GM23248 (cell line): Measurements from ENCODE around the gene NEK10.

Experiments used
- EZH2 ChIP-seq: fragments of 200-600 bp; sonication (generic); IDR thresholded peaks from 2 replicates; pipeline ENCODE4 v1.6.1; 2018; ENCODE audit warnings: antibody characterized with exemption, mild to moderate bottlenecking; ENCODE audit not compliant: insufficient read depth, poor library complexity, severe bottlenecking
- EZH2phosphoT487 ChIP-seq: fragments of 200-600 bp; sonication (generic); IDR thresholded peaks from 2 replicates; pipeline ENCODE4 v1.6.1; 2018; ENCODE audit warnings: antibody characterized with exemption, moderate library complexity, mild to moderate bottlenecking, low read depth; ENCODE audit not compliant: insufficient read depth

DNA sequence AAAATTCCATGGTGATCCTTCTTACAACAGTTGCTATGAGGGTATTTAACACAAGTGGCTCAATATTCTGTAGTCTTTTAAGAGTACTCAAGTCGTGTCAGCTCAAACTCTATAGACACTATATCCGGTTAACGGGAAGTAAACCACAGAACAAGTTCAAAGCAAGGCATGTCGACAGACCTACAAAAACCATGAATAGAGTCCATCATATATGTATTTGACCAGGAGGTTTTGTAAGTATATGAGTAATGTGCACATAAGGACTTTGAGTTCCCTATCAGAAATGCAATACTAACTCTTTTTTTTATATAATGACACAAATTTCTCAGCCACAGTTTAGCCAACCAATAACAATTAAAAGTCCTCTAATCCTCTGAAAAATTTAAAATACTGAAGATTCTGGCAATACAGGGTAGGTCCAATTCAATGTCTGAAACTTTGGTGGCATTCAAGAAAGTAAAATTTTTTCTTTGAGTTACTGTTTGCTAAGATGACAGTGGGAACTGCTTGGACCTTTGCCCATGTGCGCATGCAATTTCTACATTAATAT lies 93.7 kb downstream of the NEK10 start:
- TF ChIP-seq EZH2phosphoT487 (no peak), EZH2 (no peak)
